ENCODE data around the gene DCST1.
"Not testable (repeated sequence)": the region's sequence is repeated elsewhere in the genome, so short reads cannot be mapped to it uniquely, and the experiment has no call there.

Gene DCST1, protein sequence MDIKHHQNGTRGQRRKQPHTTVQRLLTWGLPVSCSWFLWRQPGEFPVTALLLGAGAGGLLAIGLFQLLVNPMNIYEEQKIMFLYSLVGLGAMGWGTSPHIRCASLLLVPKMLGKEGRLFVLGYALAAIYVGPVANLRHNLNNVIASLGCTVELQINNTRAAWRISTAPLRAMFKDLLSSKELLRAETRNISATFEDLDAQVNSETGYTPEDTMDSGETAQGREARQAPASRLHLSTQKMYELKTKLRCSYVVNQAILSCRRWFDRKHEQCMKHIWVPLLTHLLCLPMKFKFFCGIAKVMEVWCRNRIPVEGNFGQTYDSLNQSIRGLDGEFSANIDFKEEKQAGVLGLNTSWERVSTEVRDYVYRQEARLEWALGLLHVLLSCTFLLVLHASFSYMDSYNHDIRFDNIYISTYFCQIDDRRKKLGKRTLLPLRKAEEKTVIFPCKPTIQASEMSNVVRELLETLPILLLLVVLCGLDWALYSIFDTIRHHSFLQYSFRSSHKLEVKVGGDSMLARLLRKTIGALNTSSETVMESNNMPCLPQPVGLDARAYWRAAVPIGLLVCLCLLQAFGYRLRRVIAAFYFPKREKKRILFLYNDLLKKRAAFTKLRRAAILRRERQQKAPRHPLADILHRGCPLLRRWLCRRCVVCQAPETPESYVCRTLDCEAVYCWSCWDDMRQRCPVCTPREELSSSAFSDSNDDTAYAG
- total RNA-seq = 0.35 to 0.70 (median 0.39) reads per million in 3 donors

GRCh38 chr1:155033524-155033923, at the start of gene DCST1, which contains the start of gene DCST2:
DCST1 (plus strand) TSS chr1:155033824; CDS start chr1:155034037, 213 bp downstream.
DCST2 (minus strand) TSS chr1:155033781; CDS start chr1:155033701, 80 bp downstream.
- Histone ChIP-seq H3K27ac (ENCODE audit: insufficient read depth, low read length, poor library complexity, severe bottlenecking) (no peak within 1 kb of the TSS), H3K4me1 (ENCODE audit: control insufficient read depth, insufficient read depth, low read length, poor library complexity, severe bottlenecking) (no peaks in the 10 kb centered on the region), H3K4me3 (ENCODE audit: insufficient read depth, low read depth, low read length, poor library complexity, severe bottlenecking) (no peak within 1 kb of the TSS), H3K27me3 (replicated peaks; ENCODE audit: control insufficient read depth, insufficient read depth, low read length, poor library complexity, severe bottlenecking) (no peaks in the 10 kb centered on the region), H3K36me3 (ENCODE audit: control insufficient read depth, insufficient read depth, low read length) (no peaks in the 10 kb centered on the region), H3K9me3 (ENCODE audit: control insufficient read depth, low read length) (no peaks in the 10 kb centered on the region)
- no peak for DNase-seq

DNA sequence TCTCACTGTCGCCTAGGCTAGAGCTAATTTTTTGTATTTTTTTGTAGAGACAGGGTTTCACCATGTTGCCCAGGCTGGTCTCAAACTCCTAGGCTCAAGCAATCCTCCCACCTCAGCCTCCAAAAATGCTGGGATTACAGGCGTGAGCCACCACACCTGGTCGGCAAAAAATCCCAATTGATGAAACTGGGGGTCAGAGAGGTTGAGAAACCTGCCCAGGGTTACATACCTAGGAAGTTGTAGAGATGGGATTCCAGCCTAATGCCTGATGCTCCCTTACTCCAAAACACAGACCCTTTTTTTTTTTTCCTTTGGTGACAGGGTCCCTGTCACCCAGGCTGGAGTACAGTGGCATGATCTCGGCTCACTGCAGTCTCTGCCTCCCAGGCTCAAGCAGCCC, 46.9 kb upstream of the DCST1 start:
- not testable (repeated sequence) for H3K27me3 ChIP-seq (replicated peaks; ENCODE audit: control insufficient read depth, insufficient read depth, low read length, poor library complexity, severe bottlenecking); H3K4me3 ChIP-seq (ENCODE audit: insufficient read depth, low read depth, low read length, poor library complexity, severe bottlenecking); H3K4me1 ChIP-seq (ENCODE audit: control insufficient read depth, insufficient read depth, low read length, poor library complexity, severe bottlenecking); DNase-seq; H3K27ac ChIP-seq (ENCODE audit: insufficient read depth, low read length, poor library complexity, severe bottlenecking); H3K9me3 ChIP-seq (ENCODE audit: control insufficient read depth, low read length)
- peaks cover 32% of the 10 kb centered on the region for H3K36me3 ChIP-seq (ENCODE audit: control insufficient read depth, insufficient read depth, low read length)

- H3K4me1 ChIP-seq (ENCODE audit: control insufficient read depth, insufficient read depth, low read length, poor library complexity, severe bottlenecking) = peaks cover 9% of the 10 kb centered on the region
- no peak for DNase-seq
- no peaks in the 10 kb centered on the region for H3K9me3 ChIP-seq (ENCODE audit: control insufficient read depth, low read length)
- no peak overlapping the region for H3K4me3 ChIP-seq (ENCODE audit: insufficient read depth, low read depth, low read length, poor library complexity, severe bottlenecking)
- H3K27ac ChIP-seq (ENCODE audit: insufficient read depth, low read length, poor library complexity, severe bottlenecking) = no peak overlapping the region
- H3K36me3 ChIP-seq (ENCODE audit: control insufficient read depth, insufficient read depth, low read length) = peaks cover 32% of the 10 kb centered on the region
- no peaks in the 10 kb centered on the region for H3K27me3 ChIP-seq (replicated peaks; ENCODE audit: control insufficient read depth, insufficient read depth, low read length, poor library complexity, severe bottlenecking)
These were observed 46.3 kb upstream of the DCST1 start for GRCh38 chr1:154987326-154987725.

- Histone ChIP-seq H3K4me3 (ENCODE audit: insufficient read depth, low read depth, low read length, poor library complexity, severe bottlenecking) (no peak overlapping the region), H3K4me1 (ENCODE audit: control insufficient read depth, insufficient read depth, low read length, poor library complexity, severe bottlenecking) (peaks cover 12% of the 10 kb centered on the region)
- no peak for DNase-seq
These were observed 45.3 kb upstream of the DCST1 start for GRCh38 chr1:154988058-154988954.

DNA sequence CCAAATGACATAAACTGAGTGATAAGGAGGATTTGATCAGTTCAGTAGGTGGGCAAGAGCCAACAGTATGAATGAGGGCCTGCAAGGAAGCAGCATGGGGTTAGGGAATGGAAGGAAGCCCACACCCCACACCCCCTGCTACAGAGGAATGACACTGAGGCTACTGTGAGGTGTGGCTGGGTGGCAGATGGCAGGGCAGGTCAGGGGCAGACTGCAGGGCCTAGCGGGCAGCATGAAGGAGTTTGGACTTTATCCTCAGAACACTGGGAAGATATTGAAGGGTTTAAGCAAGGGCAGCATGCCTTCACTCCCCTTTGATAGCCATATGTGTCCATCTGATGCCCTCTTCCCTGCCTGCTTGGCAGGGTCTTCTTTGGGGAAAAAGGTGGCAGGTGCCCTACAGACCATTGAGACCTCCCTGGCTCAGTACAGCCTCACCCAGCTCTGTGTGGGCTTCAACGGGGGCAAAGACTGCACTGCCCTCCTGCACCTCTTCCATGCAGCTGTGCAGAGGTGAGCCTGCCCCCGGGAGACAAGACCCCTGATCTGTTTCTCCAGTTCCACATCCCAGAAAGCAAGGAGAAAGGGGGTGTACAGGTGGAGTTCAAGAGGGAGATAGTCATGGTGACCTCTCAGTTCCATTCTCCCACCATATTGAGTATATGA, 44.3 kb upstream of the DCST1 start:
- Histone ChIP-seq H3K4me3 (ENCODE audit: insufficient read depth, low read depth, low read length, poor library complexity, severe bottlenecking) (no peak overlapping the region), H3K27ac (ENCODE audit: insufficient read depth, low read length, poor library complexity, severe bottlenecking) (no peak overlapping the region), H3K9me3 (ENCODE audit: control insufficient read depth, low read length) (no peaks in the 10 kb centered on the region), H3K27me3 (replicated peaks; ENCODE audit: control insufficient read depth, insufficient read depth, low read length, poor library complexity, severe bottlenecking) (no peaks in the 10 kb centered on the region), H3K4me1 (ENCODE audit: control insufficient read depth, insufficient read depth, low read length, poor library complexity, severe bottlenecking) (peaks cover 2% of the 10 kb centered on the region), H3K36me3 (ENCODE audit: control insufficient read depth, insufficient read depth, low read length) (peaks cover 36% of the 10 kb centered on the region)
- no peak for DNase-seq

More at GRCh38 chr1:154988058-154988954, 45.3 kb upstream of the DCST1 start:
- Histone ChIP-seq H3K36me3 (ENCODE audit: control insufficient read depth, insufficient read depth, low read length) (peaks cover 36% of the 10 kb centered on the region), H3K9me3 (ENCODE audit: control insufficient read depth, low read length) (no peaks in the 10 kb centered on the region), H3K27me3 (replicated peaks; ENCODE audit: control insufficient read depth, insufficient read depth, low read length, poor library complexity, severe bottlenecking) (no peaks in the 10 kb centered on the region), H3K27ac (ENCODE audit: insufficient read depth, low read length, poor library complexity, severe bottlenecking) (no peak overlapping the region)

- Histone ChIP-seq H3K4me3 (ENCODE audit: insufficient read depth, low read depth, low read length, poor library complexity, severe bottlenecking) (no peak overlapping the region), H3K4me1 (ENCODE audit: control insufficient read depth, insufficient read depth, low read length, poor library complexity, severe bottlenecking) (peaks cover 2% of the 10 kb centered on the region), H3K27me3 (replicated peaks; ENCODE audit: control insufficient read depth, insufficient read depth, low read length, poor library complexity, severe bottlenecking) (no peaks in the 10 kb centered on the region), H3K9me3 (ENCODE audit: control insufficient read depth, low read length) (no peaks in the 10 kb centered on the region), H3K36me3 (ENCODE audit: control insufficient read depth, insufficient read depth, low read length) (peaks cover 36% of the 10 kb centered on the region), H3K27ac (ENCODE audit: insufficient read depth, low read length, poor library complexity, severe bottlenecking) (no peak overlapping the region)
- no peak for DNase-seq
These were observed 43.3 kb upstream of the DCST1 start for GRCh38 chr1:154990276-154990675.

- no peak overlapping the region for H3K27ac ChIP-seq (ENCODE audit: insufficient read depth, low read length, poor library complexity, severe bottlenecking)
- no peaks in the 10 kb centered on the region for H3K9me3 ChIP-seq (ENCODE audit: control insufficient read depth, low read length)
- H3K36me3 ChIP-seq (ENCODE audit: control insufficient read depth, insufficient read depth, low read length) = peaks cover 32% of the 10 kb centered on the region
- peaks cover 2% of the 10 kb centered on the region for H3K4me1 ChIP-seq (ENCODE audit: control insufficient read depth, insufficient read depth, low read length, poor library complexity, severe bottlenecking)
- no peak overlapping the region for H3K4me3 ChIP-seq (ENCODE audit: insufficient read depth, low read depth, low read length, poor library complexity, severe bottlenecking)
- no peaks in the 10 kb centered on the region for H3K27me3 ChIP-seq (replicated peaks; ENCODE audit: control insufficient read depth, insufficient read depth, low read length, poor library complexity, severe bottlenecking)
- DNase-seq = no peak
These were observed 40.7 kb upstream of the DCST1 start for GRCh38 chr1:154992721-154993571.

GRCh38 chr1:154993572-154994268, 39.9 kb upstream of the DCST1 start, which contains the start of gene LENEP:
LENEP (plus strand) TSS chr1:154993586; CDS start chr1:154993608, 22 bp downstream.
- Histone ChIP-seq H3K9me3 (ENCODE audit: control insufficient read depth, low read length) (no peaks in the 10 kb centered on the region), H3K4me1 (ENCODE audit: control insufficient read depth, insufficient read depth, low read length, poor library complexity, severe bottlenecking) (peaks cover 4% of the 10 kb centered on the region), H3K27ac (ENCODE audit: insufficient read depth, low read length, poor library complexity, severe bottlenecking) (no peak within 1 kb of the TSS), H3K27me3 (replicated peaks; ENCODE audit: control insufficient read depth, insufficient read depth, low read length, poor library complexity, severe bottlenecking) (no peaks in the 10 kb centered on the region), H3K4me3 (ENCODE audit: insufficient read depth, low read depth, low read length, poor library complexity, severe bottlenecking) (no peak within 1 kb of the TSS), H3K36me3 (ENCODE audit: control insufficient read depth, insufficient read depth, low read length) (peaks cover 24% of the 10 kb centered on the region)
- DNase-seq = no peak

All from effector memory CD4-positive, alpha-beta T cell (primary cell).